ENCODE results near the gene COQ10A. TPM values are rescaled to one million over a fixed set of nuclear protein-coding genes. Genes with fewer than 3 reads are reported as not detected.
A peak's percentile ranks its signal among the peaks of the same experiment; 100 is the strongest.

COQ10A gene
- total and polyA plus RNA-seq, 9 of the 15 experiments (the other 6 are each of a cell fraction or from before 2014, with no cell fraction given): 3.1 to 26.4 (median 12.7) TPM

DNA sequence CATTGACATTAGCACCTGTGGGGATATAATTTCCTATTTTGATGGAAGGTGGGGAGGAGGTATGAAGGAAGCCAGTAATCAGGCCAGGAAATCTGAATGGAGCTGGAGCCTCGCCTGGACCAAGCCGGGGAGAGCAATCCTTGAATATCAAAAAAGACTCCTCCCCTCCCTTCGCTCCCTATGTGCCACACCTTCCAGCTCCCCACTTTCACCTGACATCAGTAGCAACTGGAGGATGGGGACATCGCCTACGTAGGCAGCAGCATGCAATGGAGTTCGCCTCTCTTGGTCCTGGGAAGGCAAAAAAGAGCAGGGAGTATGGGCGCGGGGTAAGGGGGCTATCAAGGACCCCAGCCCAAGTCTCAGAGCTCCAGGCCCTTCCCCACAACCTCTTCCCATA is 9.7 kb upstream of the COQ10A start:
- no TSS peak for BruUV-seq (replicated peaks)
- Histone ChIP-seq H3K79me2 (ENCODE audit: control insufficient read depth, insufficient read depth, low read length) (peaks cover 24% of the 10 kb centered on the region), H3K9ac (ENCODE audit: insufficient read depth in 1 of 2, low read depth in 2 of 2, low read length in 2 of 2) (peak overlapping the region; percentile 85 to 95), H3K36me3 (ENCODE audit: control insufficient read depth, insufficient read depth, low read length) (peaks cover 51% of the 10 kb centered on the region; the same call in 2 of the 3 replicates), H3K27ac (ENCODE audit: extremely low read depth, low read depth, low read length) (no peak overlapping the region; the same call in 1 of the 3 replicates), H4K20me1 (replicated peaks; ENCODE audit: control insufficient read depth, insufficient read depth, low read length) (peaks cover 6% of the 10 kb centered on the region), H3K4me2 (ENCODE audit: insufficient read depth, low read length) (peak overlapping the region; percentile 97), H3K4me1 (replicated peaks in 1 of 2; ENCODE audit: control insufficient read depth in 2 of 2, insufficient read depth in 2 of 2, low read length in 2 of 2) (peaks cover 12 to 20% of the 10 kb centered on the region in 2 experiments; a peak in 4 of 5 replicates), H3K27me3 (ENCODE audit: control insufficient read depth in 2 of 2, insufficient read depth in 2 of 2, low read length in 2 of 2) (no peaks in the 10 kb centered on the region), H3K9me3 (replicated peaks; ENCODE audit: control insufficient read depth, insufficient read depth, low read depth, low read length) (no peaks in the 10 kb centered on the region), H3K4me3 (peak overlapping the region; percentile 91), H3K9me1 (ENCODE audit: control insufficient read depth, insufficient read depth, low read length) (no peaks in the 10 kb centered on the region), H2AFZ (ENCODE audit: low read depth, low read length) (peak overlapping the region; percentile 98; the same call in 1 of the 2 replicates)
- CTCF ChIA-PET (ENCODE audit: low intra/inter-chr PET ratio): interaction anchor here (0.5 to 2.4 kb wide), 2 partner anchors 67 to 211 kb away, joined by 5 to 11 read pairs; partner anchors contain the start of genes SMARCC2 and SPRYD4
- TF ChIP-seq HDAC8 (tag; IDR thresholded peaks at IDR 0.05) (no peak), CCAR2 (IDR thresholded peaks at IDR 0.05; ENCODE audit: low read depth, low read length) (no peak), SRSF3 (IDR thresholded peaks at IDR 0.05; ENCODE audit: insufficient read depth, low read length) (no peak), CEBPB (tag; IDR thresholded peaks at IDR 0.05) (no peak), SMARCA4 (IDR thresholded peaks at IDR 0.05) (no peak), BRF1 (IDR thresholded peaks at IDR 0.05; ENCODE audit: borderline replicate concordance, extremely low read depth, insufficient read length) (no peak), ZNF217 (CRISPR knock-in tag; IDR thresholded peaks at IDR 0.05) (no peak), MAZ (CRISPR knock-in tag; conservative IDR thresholded peaks at IDR 0.05 in 1 of 2, IDR thresholded peaks at IDR 0.05 in 1 of 2) (no peak), MCM5 (IDR thresholded peaks at IDR 0.05; ENCODE audit: low read depth) (no peak), HSF4 (CRISPR knock-in tag; IDR thresholded peaks at IDR 0.05; ENCODE audit: borderline replicate concordance) (no peak), HNRNPH1 (optimal IDR thresholded peaks at IDR 0.05; ENCODE audit: low read depth, low read length) (no peak), NCOA4 (IDR thresholded peaks at IDR 0.05; ENCODE audit: partially characterized antibody) (no peak), PHF8 (IDR thresholded peaks at IDR 0.05; ENCODE audit: borderline replicate concordance, low read length) (no peak), ZNF589 (CRISPR knock-in tag; IDR thresholded peaks at IDR 0.05; ENCODE audit: low read depth) (no peak), ZNF77 (CRISPR knock-in tag; IDR thresholded peaks at IDR 0.05) (no peak), BHLHE40 (IDR thresholded peaks at IDR 0.05; ENCODE audit: low read length) (no peak)
- TF ChIP-seq, protein P1, sequence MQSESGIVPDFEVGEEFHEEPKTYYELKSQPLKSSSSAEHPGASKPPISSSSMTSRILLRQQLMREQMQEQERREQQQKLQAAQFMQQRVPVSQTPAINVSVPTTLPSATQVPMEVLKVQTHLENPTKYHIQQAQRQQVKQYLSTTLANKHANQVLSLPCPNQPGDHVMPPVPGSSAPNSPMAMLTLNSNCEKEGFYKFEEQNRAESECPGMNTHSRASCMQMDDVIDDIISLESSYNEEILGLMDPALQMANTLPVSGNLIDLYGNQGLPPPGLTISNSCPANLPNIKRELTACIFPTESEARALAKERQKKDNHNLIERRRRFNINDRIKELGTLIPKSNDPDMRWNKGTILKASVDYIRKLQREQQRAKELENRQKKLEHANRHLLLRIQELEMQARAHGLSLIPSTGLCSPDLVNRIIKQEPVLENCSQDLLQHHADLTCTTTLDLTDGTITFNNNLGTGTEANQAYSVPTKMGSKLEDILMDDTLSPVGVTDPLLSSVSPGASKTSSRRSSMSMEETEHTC (IDR thresholded peaks at IDR 0.05): no peak
- TF ChIP-seq, protein P2, sequence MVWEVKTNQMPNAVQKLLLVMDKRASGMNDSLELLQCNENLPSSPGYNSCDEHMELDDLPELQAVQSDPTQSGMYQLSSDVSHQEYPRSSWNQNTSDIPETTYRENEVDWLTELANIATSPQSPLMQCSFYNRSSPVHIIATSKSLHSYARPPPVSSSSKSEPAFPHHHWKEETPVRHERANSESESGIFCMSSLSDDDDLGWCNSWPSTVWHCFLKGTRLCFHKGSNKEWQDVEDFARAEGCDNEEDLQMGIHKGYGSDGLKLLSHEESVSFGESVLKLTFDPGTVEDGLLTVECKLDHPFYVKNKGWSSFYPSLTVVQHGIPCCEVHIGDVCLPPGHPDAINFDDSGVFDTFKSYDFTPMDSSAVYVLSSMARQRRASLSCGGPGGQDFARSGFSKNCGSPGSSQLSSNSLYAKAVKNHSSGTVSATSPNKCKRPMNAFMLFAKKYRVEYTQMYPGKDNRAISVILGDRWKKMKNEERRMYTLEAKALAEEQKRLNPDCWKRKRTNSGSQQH (CRISPR knock-in tag; IDR thresholded peaks at IDR 0.05): no peak
- intact Hi-C loops (cut with micrococcal nuclease): no loop called here
- POLR2A ChIA-PET: interaction anchor here (2.1 kb wide), 1 partner anchor 23 kb away, joined by 7 read pairs; no protein-coding TSS in a partner anchor
- DNase-seq (ENCODE audit: extremely low read depth in 1 of 4, low spot score in 3 of 4) (no peak), ATAC-seq (no peak), FAIRE-seq (no peak)
- in situ Hi-C loops (cut with MboI): loop anchor here (5.0 kb wide), 1 partner anchor 65 kb away; no protein-coding TSS in a partner anchor
- 65% methylated on average over 6 of the region's 8 CpGs for WGBS (ENCODE audit: insufficient coverage, low coverage, missing lambda C conversion rate)

Data from K562 (cell line).